Kidney tubule cell (primary cell): ENCODE data around the gene PLCD3.
A peak's percentile ranks its signal among the peaks of the same experiment; 100 is the strongest.

Source experiments
- DNase-seq: peaks from one replicate; pipeline ENCODE4 v3.0.0-alpha.2; 2018; ENCODE audit warnings: low spot score

PLCD3 gene

GRCh38 chr17:45149669-45150664 lies 17.7 kb upstream of the PLCD3 start:
- DNase-seq = peak; percentile 72

DNA sequence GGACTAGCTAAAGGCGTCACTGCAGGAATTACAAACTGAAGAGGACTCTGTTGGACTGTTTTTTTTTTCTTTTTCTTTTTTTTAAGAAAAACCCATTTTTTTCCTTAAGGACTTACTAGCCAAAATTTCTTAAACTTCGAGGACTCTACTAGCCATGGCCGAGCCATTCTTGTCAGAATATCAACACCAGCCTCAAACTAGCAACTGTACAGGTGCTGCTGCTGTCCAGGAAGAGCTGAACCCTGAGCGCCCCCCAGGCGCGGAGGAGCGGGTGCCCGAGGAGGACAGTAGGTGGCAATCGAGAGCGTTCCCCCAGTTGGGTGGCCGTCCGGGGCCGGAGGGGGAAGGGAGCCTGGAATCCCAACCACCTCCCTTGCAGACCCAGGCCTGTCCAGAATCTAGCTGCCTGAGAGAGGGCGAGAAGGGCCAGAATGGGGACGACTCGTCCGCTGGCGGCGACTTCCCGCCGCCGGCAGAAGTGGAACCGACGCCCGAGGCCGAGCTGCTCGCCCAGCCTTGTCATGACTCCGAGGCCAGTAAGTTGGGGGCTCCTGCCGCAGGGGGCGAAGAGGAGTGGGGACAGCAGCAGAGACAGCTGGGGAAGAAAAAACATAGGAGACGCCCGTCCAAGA lies 16.8 kb upstream of the PLCD3 start:
- peak; percentile 88 for DNase-seq

DNA sequence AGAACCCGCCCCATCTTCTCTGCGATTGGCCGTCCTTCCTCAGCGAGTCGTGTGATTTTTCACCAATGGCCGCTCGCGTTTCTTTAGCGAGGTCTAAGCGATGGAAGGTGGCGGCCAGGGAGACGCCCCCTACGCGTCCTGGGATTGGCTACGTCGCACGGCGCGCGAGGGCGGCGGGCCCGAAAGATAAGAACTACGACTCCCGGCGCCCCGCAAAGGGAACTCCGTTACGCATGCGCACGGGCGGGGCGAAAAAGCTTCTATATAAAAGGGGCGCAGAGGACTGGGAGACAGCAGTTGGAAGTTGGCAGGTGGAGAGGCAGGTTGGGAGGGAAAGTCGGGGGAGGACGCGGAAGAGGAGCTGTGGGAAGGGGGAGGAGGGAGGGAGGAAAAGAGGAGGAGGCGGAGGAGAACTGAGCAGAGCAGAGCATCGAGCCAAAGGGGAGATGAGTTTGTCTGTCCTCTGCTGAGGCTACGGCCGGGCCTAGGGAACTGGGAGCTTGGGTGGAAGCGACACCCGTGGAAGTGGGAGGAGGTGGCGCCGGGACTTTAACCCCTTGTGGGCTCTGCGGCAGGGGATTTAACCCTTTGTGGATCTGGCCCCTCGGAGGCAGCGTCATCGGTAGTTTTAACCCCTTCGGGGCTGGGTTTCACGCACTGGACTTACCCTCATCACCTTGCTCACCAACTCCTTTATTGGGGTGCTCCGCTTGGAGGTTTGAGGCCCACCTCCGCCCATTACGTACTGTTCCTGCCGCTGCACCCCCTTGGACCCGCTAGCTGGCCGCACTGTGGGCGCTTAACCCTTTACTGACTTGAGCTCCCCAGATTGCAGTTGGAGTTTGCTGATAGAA lies 16.1 kb upstream of the PLCD3 start, which contains the start of gene HEXIM1:
Gene HEXIM1, plus strand, starts transcription at position 293 of the 854 bp plus-strand sequence. CDS start 716 bp downstream, outside the sequence.
- peak; percentile 100 for DNase-seq

DNA sequence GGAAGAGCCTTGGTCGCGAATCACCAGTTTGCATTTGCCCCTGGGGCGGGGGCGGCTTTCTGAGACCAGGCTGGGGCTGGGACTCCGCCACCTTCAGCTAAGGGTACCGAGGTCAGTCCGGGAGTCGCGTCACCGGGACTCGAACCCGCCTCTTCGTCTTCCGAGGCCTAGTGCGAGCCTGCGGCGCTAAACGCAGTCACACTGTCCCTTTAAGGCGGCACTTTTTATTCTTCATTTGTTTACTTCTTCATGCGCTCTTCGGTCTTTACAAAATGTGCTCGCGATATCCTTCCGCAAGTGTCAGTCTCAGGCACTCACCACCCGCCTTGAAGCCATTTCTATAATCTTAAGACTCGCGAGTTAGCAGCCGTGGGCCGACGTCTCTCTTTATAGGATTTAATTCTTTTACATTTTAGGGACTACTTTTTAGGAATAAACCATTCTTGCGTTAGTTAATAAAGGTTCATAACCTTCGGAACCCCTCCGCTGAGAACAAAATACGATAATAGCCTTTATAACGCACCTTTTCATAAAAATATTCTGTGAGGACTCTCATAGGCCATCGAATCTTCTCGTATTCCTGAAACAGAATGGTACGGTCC lies 15.4 kb upstream of the PLCD3 start:
- DNase-seq = peak; percentile 94

DNA sequence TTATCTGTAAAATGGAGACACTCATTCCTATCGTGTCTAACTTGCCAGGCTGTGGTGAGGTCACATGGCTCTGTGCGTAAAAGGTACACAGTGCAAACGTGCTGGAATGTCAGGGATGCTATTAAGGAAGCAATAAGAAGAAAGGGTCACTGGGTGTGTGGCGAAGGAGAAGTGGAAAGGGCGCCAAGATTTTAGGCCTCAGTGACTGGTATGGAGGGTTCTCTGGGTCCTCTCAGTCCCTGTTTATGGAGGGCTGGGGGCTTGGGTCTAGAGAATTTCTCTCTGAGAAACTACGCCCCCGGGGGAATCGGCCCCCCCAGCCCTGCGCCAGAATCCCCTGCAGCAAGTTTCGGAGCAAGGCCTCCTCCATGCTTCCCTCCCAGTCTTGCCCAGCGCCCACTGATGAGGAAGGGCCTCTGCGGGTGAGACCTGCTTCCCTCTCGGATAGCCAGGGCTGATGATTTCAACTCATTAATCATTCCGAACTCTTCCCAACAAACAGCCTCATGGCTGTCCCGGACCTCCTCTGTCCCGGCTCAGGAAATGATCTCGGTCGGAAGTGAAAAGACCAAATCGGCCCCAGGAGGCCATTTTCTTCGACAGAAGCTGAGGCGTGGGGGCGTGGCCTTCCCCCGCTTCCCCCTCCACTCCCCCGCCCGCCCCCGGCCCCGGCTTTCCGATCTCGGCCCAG lies 14.7 kb upstream of the PLCD3 start:
- peak; percentile 88 for DNase-seq

DNA sequence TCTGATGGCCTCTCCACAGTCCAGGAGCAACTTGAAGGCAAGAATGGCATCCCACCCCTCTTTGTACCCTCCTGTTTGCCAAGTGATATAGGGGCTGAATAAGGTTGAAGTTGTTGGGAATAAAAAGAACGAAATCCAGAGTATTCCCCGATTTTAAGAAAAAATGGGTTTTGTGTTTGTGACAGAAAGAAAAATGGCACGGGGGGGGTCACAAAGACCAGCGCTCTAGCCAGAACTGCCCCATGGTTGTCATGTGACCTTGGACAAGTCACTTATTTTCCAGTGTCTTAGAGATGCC lies 14.2 kb upstream of the PLCD3 start:
- DNase-seq = no peak

DNA sequence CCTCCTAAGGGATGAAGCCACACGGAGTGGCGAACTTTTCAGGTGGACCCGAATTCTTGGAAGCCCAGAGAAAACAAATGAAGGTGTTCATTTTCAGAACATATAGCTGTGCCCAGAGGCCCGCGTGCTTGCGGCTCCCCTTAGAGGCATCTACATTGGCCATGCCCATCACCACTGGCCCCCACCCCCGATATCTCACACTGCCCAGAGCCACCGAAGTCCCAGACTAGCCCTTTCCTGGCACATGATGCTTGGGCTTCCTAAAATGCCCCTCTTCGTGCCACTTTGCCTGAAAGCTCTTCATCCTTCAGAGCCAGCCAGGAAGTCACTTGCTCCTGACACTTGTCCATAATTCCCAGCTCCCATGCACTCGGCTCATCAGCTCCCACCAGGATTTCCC lies 13.9 kb upstream of the PLCD3 start:
- DNase-seq = no peak

GRCh38 chr17:45145035-45145389 lies 12.7 kb upstream of the PLCD3 start:
- no peak for DNase-seq

DNA sequence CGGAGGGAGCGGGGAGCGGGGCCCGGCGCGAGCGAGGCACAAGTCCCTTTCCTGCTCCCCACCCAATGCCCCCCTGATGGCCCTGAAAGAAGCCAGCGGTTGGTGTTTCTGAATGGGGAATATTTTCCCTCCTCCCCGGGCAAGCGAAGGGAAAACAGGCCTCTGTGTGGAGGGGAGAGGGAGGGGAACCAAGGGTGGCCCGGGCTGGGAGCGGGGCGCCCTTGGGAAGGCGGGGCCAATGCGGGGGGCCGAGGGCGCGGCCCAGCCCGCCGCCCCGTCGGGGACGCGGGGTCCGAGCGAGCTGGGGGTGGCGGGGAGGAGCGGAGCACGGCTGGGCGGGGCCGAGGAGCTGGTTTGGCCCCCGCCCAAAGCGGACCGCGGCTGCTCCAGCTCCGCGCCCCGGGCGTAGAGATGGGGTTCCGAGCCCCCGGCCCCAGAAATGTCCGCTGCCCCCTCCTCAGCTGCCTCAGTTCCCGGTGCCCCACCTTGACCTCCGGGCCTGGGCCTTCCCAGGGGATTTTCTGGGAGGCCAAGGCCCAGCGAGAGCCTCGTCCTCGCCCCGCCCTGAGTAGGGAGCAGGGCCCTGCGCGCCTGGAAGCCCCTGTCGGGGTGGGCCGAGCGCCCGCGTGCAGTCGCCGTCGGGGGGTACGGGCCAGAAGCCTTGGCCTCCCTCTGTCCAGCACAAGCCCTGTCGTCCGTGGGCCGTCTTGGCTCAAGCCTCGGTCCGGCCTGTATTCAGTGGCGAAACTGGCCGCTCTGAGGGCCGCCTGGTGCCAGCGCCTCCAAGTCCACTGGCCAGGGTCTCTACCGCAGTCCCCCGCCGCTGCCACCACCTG lies 12.1 kb upstream of the PLCD3 start:
- no peak for DNase-seq

DNA sequence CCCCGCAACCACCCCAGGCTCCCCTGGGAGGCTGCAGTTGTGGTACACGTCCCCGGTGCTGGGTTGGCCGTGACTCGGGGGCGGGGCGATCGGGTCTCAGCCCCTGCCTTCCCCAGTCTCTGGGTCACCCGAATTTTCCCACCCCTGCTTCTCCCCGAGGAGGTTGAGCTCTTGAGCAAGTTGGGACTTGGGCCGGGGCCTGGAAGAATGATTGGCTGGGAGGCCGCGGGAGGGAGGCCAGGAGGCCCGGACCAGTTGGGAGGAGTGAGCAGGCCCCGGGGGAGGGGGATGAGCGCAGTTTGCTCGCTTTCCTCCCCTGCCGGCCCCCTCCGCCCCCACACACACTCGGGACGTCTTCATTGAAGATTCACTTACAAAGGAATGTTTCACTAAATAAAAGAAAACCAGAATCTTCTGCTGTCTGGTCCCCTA lies 11.5 kb upstream of the PLCD3 start:
- DNase-seq = no peak

DNA sequence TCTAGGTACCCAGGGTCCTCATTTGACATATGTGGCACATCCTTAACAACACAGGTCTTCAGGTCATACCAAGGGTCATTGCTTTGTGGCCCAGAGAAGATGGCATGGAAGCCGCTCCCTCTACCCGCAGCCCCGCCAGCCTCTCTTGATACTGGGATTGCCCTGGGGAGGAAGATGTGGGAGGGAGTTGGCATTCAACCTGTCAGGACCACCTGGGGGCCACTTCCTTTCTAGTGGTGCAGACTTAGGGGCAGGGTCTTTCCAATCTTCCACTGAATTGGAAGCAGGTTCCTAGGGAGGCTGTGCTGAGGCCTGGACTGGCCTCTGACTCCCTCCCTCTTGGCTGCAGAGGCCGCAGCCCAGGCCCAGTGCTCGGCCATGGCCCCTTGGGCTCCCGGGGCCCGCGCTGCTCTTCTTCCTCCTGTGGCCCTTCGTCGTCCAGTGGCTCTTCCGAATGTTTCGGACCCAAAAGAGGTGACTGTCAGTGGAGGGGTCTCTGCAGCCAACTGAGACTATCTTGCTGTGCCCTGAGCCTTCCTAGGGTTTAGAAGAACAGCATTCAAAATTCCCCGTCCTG lies 10.9 kb upstream of the PLCD3 start:
- no peak for DNase-seq

DNA sequence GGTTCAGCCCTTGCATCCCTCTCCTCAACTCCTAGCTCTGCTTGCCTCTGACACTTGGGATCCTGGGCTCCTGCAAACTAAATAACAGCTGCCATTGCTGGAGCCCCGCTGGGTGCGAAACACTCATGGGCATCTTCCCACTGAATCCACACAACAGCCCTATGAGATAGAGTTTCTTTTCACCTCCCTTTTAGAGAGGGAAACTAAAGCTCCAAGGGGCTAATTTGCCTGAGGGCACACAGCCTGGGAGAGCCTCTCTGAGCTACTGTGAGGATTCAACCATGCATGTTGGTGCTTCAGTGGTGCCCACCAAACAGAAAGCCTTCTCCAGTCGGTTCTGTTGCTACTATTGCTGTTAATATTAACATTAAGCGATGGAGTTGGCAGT lies 7.2 kb upstream of the PLCD3 start:
- no peak for DNase-seq

DNA sequence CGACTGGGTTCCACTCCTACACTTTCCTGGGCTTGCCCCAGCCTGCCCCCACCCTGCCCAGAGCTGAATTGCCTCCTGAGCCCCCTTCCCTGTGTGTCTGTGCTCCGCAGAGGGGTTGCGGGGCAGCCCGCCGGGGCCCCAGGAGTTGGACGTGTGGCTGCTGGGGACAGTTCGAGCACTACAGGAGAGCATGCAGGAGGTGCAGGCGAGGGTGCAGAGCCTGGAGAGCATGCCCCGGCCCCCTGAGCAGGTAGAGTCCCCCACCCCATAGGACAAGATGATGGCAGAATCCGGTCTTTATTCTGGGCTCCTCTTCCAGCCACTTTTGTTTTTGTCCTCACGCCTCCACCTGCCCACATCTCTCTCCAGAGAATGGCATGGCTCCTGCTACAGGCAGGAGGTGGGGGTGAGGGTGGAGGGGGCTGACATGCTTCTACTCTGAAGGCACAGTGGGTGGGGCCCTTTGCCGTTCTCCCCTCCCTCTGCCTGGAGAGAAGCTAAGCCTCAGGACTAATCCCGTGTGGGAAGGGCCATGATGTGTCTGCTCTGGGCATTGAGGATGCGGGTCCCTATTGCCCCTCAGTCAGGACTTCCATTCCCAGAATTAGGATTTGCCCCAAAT lies 6.7 kb upstream of the PLCD3 start:
- DNase-seq = no peak

GRCh38 chr17:45137561-45138305 lies 5.4 kb upstream of the PLCD3 start:
- no peak for DNase-seq

DNA sequence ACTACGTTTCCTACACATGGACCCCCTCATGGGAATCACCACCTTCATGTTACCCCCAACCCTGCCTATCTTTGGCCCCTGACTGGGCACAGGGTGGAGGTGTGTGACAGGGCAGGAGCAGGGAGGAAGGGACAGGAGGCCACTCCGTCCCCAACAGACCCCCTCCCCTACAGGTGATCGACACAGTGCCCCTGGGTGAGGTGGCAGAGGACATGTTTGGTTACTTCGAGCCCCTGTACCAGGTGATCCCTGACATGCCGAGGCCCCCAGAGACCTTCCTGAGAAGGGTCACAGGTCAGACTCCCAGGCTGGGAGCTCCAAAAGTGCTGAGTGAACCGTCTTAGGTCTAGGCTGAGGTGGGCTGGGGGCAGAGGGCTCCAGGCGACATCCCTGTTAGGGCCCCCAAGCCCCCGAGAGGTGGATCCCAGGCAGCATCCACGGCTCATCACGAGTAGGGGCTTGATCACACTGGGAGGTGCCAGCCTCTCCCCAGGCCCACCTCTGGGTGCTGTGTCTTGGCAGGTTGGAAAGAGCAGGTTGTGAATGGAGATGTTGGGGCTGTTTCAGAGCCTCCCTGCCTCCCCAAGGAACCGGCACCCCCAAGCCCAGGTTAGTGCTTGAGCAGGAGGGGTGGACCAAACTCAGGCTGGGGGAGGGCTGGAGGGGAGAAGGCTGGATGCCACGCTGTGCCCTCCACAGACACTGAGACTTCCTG lies 4.7 kb upstream of the PLCD3 start:
- no peak for DNase-seq

- DNase-seq = no peak
Observed at GRCh38 chr17:45135978-45136791, 3.9 kb upstream of the PLCD3 start.

- DNase-seq = peak; percentile 98
Observed at GRCh38 chr17:45135192-45135977, 3.1 kb upstream of the PLCD3 start, which contains the start of gene ACBD4. Gene ACBD4, plus strand, starts transcription at chr17:45135687. Its CDS starts 458 bp downstream, at chr17:45136145.
